ENCODE data around the gene CFAP299.
"Not testable (repeated sequence)": the region's sequence is repeated elsewhere in the genome, so short reads cannot be mapped to it uniquely, and the experiment has no call there.

The CFAP299 gene

GRCh38 chr4:80705311-80705710 is 369.8 kb downstream of the CFAP299 start:
- DNase-seq (ENCODE audit: low read depth in 1 of 2, low spot score in 1 of 2), result no peak

GRCh38 chr4:80709082-80709869 is 373.7 kb downstream of the CFAP299 start:
- DNase-seq (ENCODE audit: low read depth in 1 of 2, low spot score in 1 of 2), result no peak

GRCh38 chr4:80710748-80711451 is 375.4 kb downstream of the CFAP299 start:
- DNase-seq (ENCODE audit: low read depth in 1 of 2, low spot score in 1 of 2), result no peak

GRCh38 chr4:80711956-80712355 is 376.4 kb downstream of the CFAP299 start:
- DNase-seq (ENCODE audit: low read depth in 1 of 2, low spot score in 1 of 2), result no peak

GRCh38 chr4:80713409-80713808 is 377.9 kb downstream of the CFAP299 start:
- no peak for DNase-seq (ENCODE audit: low read depth in 1 of 2, low spot score in 1 of 2)

GRCh38 chr4:80717204-80717603 is 381.7 kb downstream of the CFAP299 start:
- DNase-seq (ENCODE audit: low read depth in 1 of 2, low spot score in 1 of 2), result no peak

GRCh38 chr4:80726471-80726870 is 390.9 kb downstream of the CFAP299 start:
- DNase-seq (ENCODE audit: low read depth in 1 of 2, low spot score in 1 of 2), result no peak

GRCh38 chr4:80730158-80730557 is 394.6 kb downstream of the CFAP299 start:
- DNase-seq (ENCODE audit: low read depth in 1 of 2, low spot score in 1 of 2), result no peak

- DNase-seq (ENCODE audit: low read depth in 1 of 2, low spot score in 1 of 2), result no peak
Observed at GRCh38 chr4:80731436-80731835, 395.9 kb downstream of the CFAP299 start.

GRCh38 chr4:80732010-80732409 is 396.5 kb downstream of the CFAP299 start:
- no peak for DNase-seq (ENCODE audit: low read depth in 1 of 2, low spot score in 1 of 2)

GRCh38 chr4:80740375-80740774 is 404.8 kb downstream of the CFAP299 start:
- DNase-seq (ENCODE audit: low read depth in 1 of 2, low spot score in 1 of 2), result no peak

- DNase-seq (ENCODE audit: low read depth in 1 of 2, low spot score in 1 of 2), result not testable (repeated sequence)
Observed at GRCh38 chr4:80749558-80749957, 414.0 kb downstream of the CFAP299 start.

GRCh38 chr4:80751200-80751599 is 415.7 kb downstream of the CFAP299 start:
- no peak for DNase-seq (ENCODE audit: low read depth in 1 of 2, low spot score in 1 of 2)

GRCh38 chr4:80767944-80768343 is 432.4 kb downstream of the CFAP299 start:
- no peak for DNase-seq (ENCODE audit: low read depth in 1 of 2, low spot score in 1 of 2)

GRCh38 chr4:80776168-80776567 is 440.6 kb downstream of the CFAP299 start:
- no peak for DNase-seq (ENCODE audit: low read depth in 1 of 2, low spot score in 1 of 2)

GRCh38 chr4:80781431-80781830 is 445.9 kb downstream of the CFAP299 start:
- no peak for DNase-seq (ENCODE audit: low read depth in 1 of 2, low spot score in 1 of 2)

- DNase-seq (ENCODE audit: low read depth in 1 of 2, low spot score in 1 of 2), result no peak
Observed at GRCh38 chr4:80787306-80787705, 451.8 kb downstream of the CFAP299 start.

- DNase-seq (ENCODE audit: low read depth in 1 of 2, low spot score in 1 of 2), result no peak
Observed at GRCh38 chr4:80788798-80789197, 453.3 kb downstream of the CFAP299 start.

- no peak for DNase-seq (ENCODE audit: low read depth in 1 of 2, low spot score in 1 of 2)
Observed at GRCh38 chr4:80790152-80790551, 454.6 kb downstream of the CFAP299 start.

- DNase-seq (ENCODE audit: low read depth in 1 of 2, low spot score in 1 of 2), result not testable (repeated sequence)
Observed at GRCh38 chr4:80793660-80794059, 458.1 kb downstream of the CFAP299 start.

GRCh38 chr4:80798082-80798481 is 462.6 kb downstream of the CFAP299 start:
- no peak for DNase-seq (ENCODE audit: low read depth in 1 of 2, low spot score in 1 of 2)

- not testable (repeated sequence) for DNase-seq (ENCODE audit: low read depth in 1 of 2, low spot score in 1 of 2)
Observed at GRCh38 chr4:80800719-80801118, 465.2 kb downstream of the CFAP299 start.

GRCh38 chr4:80803337-80803736 is 467.8 kb downstream of the CFAP299 start:
- no peak for DNase-seq (ENCODE audit: low read depth in 1 of 2, low spot score in 1 of 2)
